Hematopoietic multipotent progenitor cell (in vitro differentiated cells): ENCODE data around the gene GSC2. TPM values are rescaled to one million over a fixed set of nuclear protein-coding genes. Genes with fewer than 3 reads are reported as not detected.

Experiments used
- DNase-seq, 3 donors: peaks; one replicate each; pipeline ENCODE4 v3.0.0-alpha.2; 2011 to 2015; ENCODE audit warnings: low read depth in 2 of 3, low spot score in 2 of 3
- total RNA-seq: library from RNA; depleted of rRNA; stranded (reverse); fragments of >200 nt; gene quantifications from one replicate; pipeline ENCODE4 v1.2.3, GENCODE V29; 2012

GSC2 gene
- total RNA-seq, 1 donor = not detected

- peak; percentile 44 to 54 (median 46) for DNase-seq
Measured at GRCh38 chr22:19178657-19179496, 28.8 kb upstream of the GSC2 start, which contains the start of gene SLC25A1. SLC25A1 (minus strand) TSS chr22:19178736; CDS start chr22:19178673, 63 bp downstream.

DNA sequence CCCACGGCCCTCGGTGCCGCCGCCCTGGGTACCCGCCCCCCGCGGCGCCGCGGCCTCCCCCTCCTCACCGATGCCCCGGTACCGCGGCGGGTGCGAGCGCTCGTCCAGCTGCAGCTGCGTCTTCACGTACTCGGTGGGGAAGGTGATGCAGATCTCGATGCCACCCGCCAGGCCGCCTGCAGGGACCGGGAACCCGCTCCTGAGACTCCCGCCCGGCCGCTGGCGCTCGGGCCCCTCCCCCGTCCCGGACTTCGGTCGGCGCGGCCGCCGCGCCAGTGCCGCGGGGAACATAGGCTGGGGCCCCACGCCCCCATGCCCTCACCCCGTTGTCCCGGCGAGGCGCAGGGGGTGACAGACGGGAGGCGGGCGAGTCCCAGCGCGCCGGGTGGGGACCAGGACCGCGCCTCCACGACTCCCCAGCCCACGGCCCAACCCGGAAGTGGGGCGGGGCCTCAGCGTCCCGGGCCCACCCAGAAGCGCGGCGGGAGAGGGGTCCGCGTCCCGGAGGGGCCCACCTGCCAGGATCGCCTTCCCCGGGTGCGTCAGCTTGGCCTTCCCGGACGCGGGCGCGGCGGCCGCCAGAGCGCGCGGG is 28.1 kb upstream of the GSC2 start:
- peak; percentile 33 to 36 (median 34) for DNase-seq

DNA sequence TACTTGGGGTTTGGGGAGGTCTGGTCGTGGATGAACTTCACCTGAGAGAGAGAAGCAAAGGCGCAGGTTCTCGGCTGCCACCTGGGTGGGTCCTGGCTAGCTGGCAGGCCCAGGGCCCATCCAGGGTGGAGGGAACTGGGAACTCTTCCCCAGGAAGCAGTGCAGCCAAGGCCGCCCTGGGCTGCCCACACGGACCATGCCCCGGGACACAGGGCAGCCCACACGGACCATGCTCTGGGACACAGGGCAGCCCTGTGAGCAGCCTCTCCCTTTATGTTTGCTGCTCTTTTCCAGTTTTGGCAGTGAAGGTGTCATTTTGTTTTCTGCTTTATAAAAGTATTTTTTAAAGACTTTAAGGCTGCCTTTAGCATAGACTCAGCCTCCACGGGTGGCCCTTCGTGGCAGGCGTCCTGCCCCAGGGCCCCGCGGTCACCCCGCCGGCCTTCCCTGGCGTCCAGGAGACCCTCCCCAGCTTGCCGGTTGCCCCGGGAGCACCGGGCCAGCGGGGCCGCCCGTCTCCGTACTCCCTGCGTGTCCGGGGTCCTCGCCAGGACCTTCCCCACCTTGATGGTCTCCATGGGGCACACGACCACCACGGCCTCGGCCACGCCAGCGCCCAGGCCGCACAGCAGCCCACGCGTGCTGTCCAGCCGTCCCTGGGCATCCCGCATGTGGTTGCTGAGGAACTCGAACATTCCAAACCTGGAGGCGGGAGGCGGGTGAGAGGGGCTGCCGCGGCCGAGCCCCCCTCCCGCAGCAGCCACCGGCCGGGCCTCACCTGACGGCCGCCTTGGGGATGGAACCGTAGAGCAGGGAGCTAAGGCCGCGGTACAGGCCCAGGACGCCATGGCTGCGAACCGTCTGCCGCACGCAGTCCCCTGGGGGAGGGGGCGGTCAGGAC is 27.3 kb upstream of the GSC2 start:
- no peak for DNase-seq

DNA sequence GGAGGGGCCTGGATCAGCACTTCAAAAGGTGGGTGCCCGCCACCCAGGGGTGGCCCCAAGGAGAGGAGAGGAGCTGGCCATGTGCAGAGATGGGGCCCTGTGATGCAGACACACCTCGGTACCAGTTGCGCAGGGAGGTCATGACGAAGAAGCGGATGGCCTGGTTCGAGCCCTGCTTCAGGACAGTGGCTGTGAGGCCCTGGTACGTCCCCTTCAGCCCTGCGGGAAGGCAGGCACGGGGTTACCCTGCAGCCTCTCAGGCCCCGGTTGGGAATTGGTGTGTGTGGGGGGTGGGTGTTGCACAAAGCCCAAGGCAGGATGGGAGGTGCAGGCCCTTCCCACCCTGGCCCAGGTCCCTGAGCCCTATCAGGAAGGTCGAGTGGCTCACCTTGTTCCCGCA is 26.6 kb upstream of the GSC2 start:
- DNase-seq = no peak

- no peak for DNase-seq
Measured at GRCh38 chr22:19176175-19176643, 26.1 kb upstream of the GSC2 start.

DNA sequence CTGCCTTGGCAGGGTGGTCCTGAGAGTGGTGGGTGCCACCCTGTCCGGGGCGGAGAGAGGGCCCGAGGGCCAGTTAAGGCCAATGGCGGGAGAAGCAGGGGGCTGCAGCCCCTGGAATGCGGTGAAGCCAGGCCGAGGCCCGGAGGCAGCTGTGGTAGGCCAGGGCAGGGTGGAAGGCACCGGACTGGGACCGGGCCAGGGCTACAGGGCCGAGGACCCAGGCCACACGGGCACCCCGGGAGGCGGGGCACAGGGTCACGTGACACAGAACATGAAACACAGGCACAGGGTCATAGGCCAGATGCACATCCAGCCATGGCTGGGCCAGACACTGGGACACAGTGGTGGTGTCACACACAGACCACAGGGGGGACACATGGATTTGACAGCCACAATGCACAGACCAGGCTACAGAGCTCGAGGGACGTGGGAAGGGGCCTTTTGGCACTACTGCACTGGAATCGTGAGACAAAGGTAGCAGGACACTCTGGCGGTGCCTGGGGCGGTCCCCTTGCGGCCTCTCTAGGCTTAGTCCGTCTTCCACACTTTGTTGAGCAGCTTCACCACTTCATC is 25.6 kb upstream of the GSC2 start:
- DNase-seq = no peak

- no peak for DNase-seq
Measured at GRCh38 chr22:19175026-19175601, 25.0 kb upstream of the GSC2 start.

DNA sequence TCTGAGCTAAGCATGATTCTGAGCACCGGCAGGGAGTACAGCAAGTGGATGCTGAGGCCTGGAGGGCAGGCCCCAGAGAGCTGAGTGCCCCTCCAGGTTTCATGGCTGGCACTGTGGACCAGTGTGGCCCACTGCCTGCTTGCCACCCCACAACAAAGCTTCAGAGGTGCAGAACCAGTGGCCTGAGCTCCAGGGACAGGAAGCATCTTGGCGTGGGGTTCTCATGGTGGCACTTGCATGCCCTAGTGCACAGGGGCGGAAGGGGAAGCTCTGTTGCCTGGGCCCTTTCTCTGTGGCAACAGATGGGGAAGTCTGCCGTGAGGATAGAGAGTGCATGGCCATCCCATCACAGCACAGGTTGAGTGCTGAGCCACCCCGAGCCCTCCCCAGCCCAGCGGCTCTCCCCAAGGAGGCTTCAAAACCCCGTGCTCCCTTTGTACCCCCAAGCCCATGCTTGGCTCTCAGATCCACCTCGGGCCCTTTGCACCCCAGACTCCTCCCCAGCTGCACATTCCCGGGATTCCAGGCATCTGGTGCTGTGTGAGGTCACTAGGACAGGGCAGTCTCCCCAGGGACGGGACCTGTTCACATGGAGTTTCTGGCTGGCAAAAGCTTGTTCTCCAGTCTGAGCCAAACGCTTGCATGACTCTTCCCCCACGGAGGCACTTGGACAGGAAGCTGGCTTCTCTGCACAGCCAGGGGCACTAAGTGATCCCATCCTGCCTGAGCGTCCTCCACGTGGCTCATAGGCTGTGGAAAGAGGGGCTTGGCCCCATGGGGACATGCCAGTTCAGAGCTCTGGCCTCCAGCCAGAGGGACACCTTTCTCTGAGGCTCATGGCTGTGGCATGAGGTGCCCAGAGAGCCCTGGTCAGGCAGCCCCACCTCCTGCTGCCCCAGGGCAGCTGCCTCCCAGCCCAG is 24.3 kb upstream of the GSC2 start:
- DNase-seq = peak in 2 of 3 donors; percentile 40 to 73

GRCh38 chr22:19173047-19174035 is 23.2 kb upstream of the GSC2 start:
- DNase-seq = no peak

- no peak for DNase-seq
Measured at GRCh38 chr22:19172213-19173046, 22.3 kb upstream of the GSC2 start.

GRCh38 chr22:19169947-19170318 is 19.8 kb upstream of the GSC2 start:
- no peak for DNase-seq

DNA sequence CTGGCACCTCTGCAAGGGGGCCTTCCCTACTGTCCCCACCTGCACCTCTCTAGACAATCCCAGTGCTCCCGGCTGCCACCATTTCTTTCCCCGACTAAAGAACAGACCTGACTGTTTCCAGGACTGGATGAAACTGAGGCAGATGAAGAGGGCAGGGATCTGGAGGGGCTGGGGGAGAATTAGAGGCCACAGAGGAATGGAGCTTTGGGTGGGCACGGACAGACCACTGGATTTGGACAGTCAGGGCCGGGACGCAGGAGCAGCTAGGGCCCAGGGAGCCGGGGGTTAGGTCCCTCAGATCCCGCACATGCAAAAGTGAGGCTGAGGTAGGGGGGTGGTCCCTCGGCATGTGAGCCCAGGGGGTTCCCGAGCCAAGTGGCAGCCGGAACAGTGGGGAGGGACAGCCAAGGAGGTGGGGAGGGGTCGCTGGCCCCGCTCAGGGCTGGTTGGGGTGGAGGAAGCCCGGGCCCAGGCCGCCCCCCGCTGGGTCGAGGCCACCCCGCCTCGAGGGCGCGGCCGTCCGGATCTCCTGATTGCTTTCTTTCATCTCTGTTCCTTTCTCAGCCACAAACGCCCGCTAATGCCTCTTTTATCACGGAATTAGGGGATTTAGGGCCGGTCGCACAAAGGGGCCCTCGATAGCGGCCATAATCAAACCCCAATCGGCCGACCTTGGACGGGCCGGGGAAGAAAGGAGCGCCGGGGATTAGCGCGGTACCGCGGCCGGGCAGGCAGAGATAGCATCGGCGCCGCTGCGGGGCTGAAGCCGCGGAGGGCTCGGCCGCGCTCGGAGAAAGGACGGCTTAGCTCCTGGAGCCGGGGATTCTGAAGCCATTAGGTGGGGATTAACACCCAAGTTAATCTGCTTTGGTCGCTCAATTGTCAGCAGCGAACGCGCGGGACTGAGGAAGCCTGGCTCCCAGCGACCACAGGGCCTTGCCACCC is 19.2 kb upstream of the GSC2 start:
- DNase-seq = no peak

DNA sequence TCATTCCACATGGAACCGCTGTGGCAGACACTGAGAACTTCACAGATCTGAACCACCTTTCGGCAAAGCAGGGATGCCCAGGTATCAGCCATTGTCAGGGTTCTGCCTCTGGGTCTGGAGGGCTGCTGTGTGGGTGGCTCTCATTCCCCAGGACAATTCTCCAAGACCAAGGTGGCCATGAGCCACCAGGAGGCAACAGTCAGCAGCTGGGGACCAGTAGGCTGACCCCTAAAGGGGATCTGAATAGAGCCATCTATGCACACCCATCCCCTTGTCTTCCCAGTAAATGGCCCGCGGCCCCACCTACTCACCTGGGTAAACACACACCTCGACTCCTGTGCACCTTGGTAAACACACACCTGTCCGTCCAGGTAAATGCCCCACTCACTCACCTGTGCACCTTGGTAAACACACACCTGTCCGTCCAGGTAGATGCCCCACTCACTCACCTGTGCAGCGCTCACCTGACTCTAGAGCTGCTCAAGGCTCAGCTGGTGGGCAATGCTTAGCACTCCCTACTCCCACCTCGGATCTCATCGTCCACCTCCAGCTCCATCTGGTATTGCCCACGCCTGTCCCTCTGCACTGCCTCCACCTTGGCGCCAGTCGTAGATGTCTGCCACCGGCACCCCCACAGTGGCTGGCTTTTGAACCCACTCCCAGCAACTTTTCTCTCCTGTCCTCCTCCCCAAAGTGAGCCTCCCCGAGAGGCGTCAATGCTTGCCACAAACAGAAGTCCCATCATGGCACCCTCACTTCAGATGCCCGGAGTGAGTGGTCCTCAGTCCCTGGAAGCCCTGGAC is 18.2 kb upstream of the GSC2 start:
- DNase-seq = no peak

DNA sequence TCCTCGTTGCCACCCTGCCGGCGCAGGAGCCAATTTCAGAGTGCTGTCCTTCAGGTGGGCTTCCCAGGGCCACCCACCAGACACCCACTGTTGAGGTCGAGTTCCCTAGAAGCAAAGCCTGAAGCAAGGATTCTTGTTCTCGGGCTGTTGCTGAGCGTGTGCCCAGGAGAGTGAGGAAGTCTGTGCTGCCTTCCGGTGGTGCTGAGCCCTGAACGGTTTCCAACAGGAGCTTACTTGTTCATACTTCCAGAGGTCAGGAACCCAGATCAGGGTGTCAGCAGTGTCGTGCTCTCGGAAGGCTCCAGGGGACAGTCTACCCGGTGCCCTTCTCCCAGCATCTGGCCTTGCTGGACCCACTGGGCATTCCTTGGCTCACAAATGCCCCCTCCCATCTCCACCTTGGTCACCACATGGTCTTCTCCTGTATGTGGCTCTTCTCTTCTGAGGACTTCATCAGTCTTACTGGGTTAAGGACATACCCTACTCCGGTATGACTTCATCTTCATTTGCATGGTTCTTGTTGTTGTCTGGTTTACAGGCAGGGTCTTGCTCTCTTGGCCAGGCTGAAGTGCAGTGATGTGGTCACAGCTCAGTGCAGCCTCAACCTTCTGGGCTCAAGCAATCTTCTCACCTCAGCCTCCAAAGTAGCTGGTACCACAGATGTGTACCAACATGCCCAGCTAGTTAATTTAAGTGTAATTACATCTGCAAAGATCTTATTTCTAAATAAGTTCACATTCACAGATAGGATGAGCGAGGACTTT is 17.2 kb upstream of the GSC2 start:
- no peak for DNase-seq

DNA sequence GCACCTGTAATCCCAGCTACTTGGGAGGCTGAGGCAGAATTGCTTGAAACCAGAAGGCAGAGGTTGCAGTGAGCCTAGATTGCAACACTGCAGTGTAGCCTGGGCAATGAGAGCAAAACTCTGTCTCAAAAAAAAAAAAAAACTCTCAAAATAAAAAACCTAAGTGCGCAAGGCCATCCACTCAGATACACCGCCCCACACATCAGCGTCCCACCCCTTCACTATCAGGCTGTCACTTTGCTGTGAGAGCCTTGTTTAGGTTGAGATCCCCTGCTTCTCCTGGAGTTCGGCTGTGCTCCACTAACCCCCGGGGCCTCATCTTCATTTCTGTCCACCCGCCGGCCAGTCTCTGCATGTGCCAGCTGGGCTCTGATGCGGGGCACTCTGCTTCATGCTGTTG is 16.3 kb upstream of the GSC2 start:
- no peak for DNase-seq
